GM23338 (cell line): ENCODE measurements around the gene PARD3. TPM values are rescaled to one million over a fixed set of nuclear protein-coding genes. Genes with fewer than 3 reads are reported as not detected.

ENCODE experiments used
- ATAC-seq: fragments of 200-7000 bp; cut with Tn5 transposase; 3 replicates; pipeline ENCODE4 v1.9.1; 2020
- DNase-seq: peaks from one replicate; pipeline ENCODE4 v3.0.0-alpha.2; 2015; ENCODE audit warnings: low spot score
- H2AFZ ChIP-seq: fragments of 200-600 bp; sonication (generic); 2 replicates; pipeline ENCODE4 v1.8.0; 2016; ENCODE audit warnings: antibody characterized with exemption, mild to moderate bottlenecking, moderate library complexity
- H3F3A ChIP-seq: fragments of 200-600 bp; sonication (generic); replicated peaks from 2 replicates; pipeline ENCODE4 v1.8.0; 2017; ENCODE audit warnings: antibody characterized with exemption, mixed run types, low read depth
- H3K27ac ChIP-seq: fragments of 200-600 bp; sonication (generic); 2 replicates; pipeline ENCODE4 v1.6.1; 2016; ENCODE audit warnings: low read depth
- H3K27me3 ChIP-seq: fragments of 200-600 bp; sonication (generic); 2 replicates; pipeline ENCODE4 v1.8.0; 2016; ENCODE audit warnings: mild to moderate bottlenecking, mixed run types, moderate library complexity; ENCODE audit not compliant: insufficient read depth
- H3K36me3 ChIP-seq: fragments of 200-600 bp; sonication (generic); 2 replicates; pipeline ENCODE4 v1.8.0; 2016; ENCODE audit warnings: mild to moderate bottlenecking; ENCODE audit not compliant: insufficient read depth
- H3K4me1 ChIP-seq: fragments of 200-600 bp; sonication (generic); 2 replicates; pipeline ENCODE4 v1.8.0; 2016; ENCODE audit warnings: mild to moderate bottlenecking, moderate library complexity; ENCODE audit not compliant: insufficient read depth
- H3K4me2 ChIP-seq: fragments of 200-600 bp; sonication (generic); 2 replicates; pipeline ENCODE4 v1.7.1; 2017; ENCODE audit warnings: mixed run types
- H3K4me3 ChIP-seq: fragments of 200-600 bp; sonication (generic); 2 replicates; pipeline ENCODE4 v1.6.1; 2016; ENCODE audit warnings: mixed run types
- H3K79me2 ChIP-seq: fragments of 200-600 bp; sonication (generic); replicated peaks from 2 replicates; pipeline ENCODE4 v1.8.0; 2017; ENCODE audit warnings: mild to moderate bottlenecking; ENCODE audit not compliant: insufficient read depth
- H3K9me2 ChIP-seq: fragments of 200-600 bp; sonication (generic); 2 replicates; pipeline ENCODE4 v1.8.0; 2017; ENCODE audit not compliant: insufficient read depth
- H4K20me1 ChIP-seq: fragments of 200-600 bp; sonication (generic); replicated peaks from 2 replicates; pipeline ENCODE4 v1.8.0; 2017; ENCODE audit warnings: mild to moderate bottlenecking; ENCODE audit not compliant: insufficient read depth
- H3K27ac Mint-ChIP-seq: 2 replicates; pipeline ENCODE4 v1.8.0; 2020; ENCODE audit warnings: inconsistent platforms, mild to moderate bottlenecking, moderate library complexity, mixed read lengths
- H3K27me3 Mint-ChIP-seq: 3 replicates; pipeline ENCODE4 v1.8.0; 2022; ENCODE audit warnings: low read depth, mild to moderate bottlenecking, moderate library complexity, mixed read lengths, inconsistent platforms; ENCODE audit not compliant: insufficient read depth, poor library complexity
- H3K36me3 Mint-ChIP-seq: 3 replicates; pipeline ENCODE4 v1.8.0; 2021; ENCODE audit warnings: low read depth, mild to moderate bottlenecking, inconsistent platforms, moderate library complexity, mixed read lengths
- H3K4me1 Mint-ChIP-seq: 3 replicates; pipeline ENCODE4 v1.8.0; 2020; ENCODE audit warnings: mild to moderate bottlenecking, inconsistent platforms, mixed read lengths
- H3K4me3 Mint-ChIP-seq: 3 replicates; pipeline ENCODE4 v1.8.0; 2021; ENCODE audit warnings: moderate library complexity, mild to moderate bottlenecking, inconsistent platforms, mixed read lengths
- H3K9me3 Mint-ChIP-seq: 3 replicates; pipeline ENCODE4 v1.8.0; 2020; ENCODE audit warnings: moderate library complexity, mild to moderate bottlenecking, inconsistent platforms, mixed read lengths
- CREB1 ChIP-seq: fragments of 250-450 bp; sonication (Bioruptor Pico); IDR thresholded peaks from 2 replicates; pipeline ENCODE4 v1.5.0; 2020; ENCODE audit warnings: low read depth, mild to moderate bottlenecking, moderate library complexity
- EZH2 ChIP-seq: fragments of 200-600 bp; sonication (generic); IDR thresholded peaks from one replicate; pipeline ENCODE4 v1.8.0; 2017; ENCODE audit warnings: antibody characterized with exemption, mild to moderate bottlenecking, low read depth; ENCODE audit not compliant: unreplicated experiment
- EZH2phosphoT487 ChIP-seq: fragments of 200-600 bp; sonication (generic); IDR thresholded peaks from one replicate; pipeline ENCODE4 v1.8.1; 2018; ENCODE audit warnings: antibody characterized with exemption; ENCODE audit not compliant: unreplicated experiment
- JUNB ChIP-seq: IDR thresholded peaks from one replicate; pipeline ENCODE4 v1.6.1; 2016; ENCODE audit warnings: antibody characterized with exemption; ENCODE audit not compliant: unreplicated experiment
- POLR2AphosphoS5 ChIP-seq: IDR thresholded peaks from 2 replicates; pipeline ENCODE4 v1.6.1; 2016; ENCODE audit warnings: antibody characterized with exemption, low read depth
- STAT1 ChIP-seq: IDR thresholded peaks from one replicate; pipeline ENCODE4 v1.6.1; 2016; ENCODE audit warnings: antibody characterized with exemption; ENCODE audit not compliant: unreplicated experiment
- ZNF331 ChIP-seq: fragments of 250-450 bp; sonication (Bioruptor Pico); IDR thresholded peaks from 2 replicates; pipeline ENCODE4 v1.5.0; 2020; ENCODE audit warnings: low read depth, mild to moderate bottlenecking, moderate library complexity
- polyA plus RNA-seq: library from polyadenylated mRNA; unstranded; fragments of >200 nt; fragmentation: Nextera tagmentation; extraction: Ambion mirVana; gene quantifications from 2 replicates; pipeline ENCODE4 v1.2.1, GENCODE V29; 2016
- total RNA-seq: library from RNA; depleted of rRNA; stranded (reverse); fragments of >200 nt; shearing (Covaris generic); gene quantifications from 2 replicates; pipeline ENCODE4 v1.2.3, GENCODE V29; 2014
- TF ChIP-seq, protein P1 (sequence below): IDR thresholded peaks from 2 replicates; pipeline ENCODE4 v1.6.1; 2016; ENCODE audit warnings: antibody characterized with exemption
- TF ChIP-seq, protein P2 (sequence below): fragments of 250-450 bp; sonication (Bioruptor Pico); IDR thresholded peaks from 2 replicates; pipeline ENCODE4 v1.5.0; 2020; ENCODE audit warnings: mild to moderate bottlenecking, moderate library complexity
- TF ChIP-seq, protein P3 (sequence below), 2 experiments: fragments of 200-600 bp in 1 of 2; sonication (generic) in 1 of 2; conservative IDR thresholded peaks; 2 replicates each; pipeline versions ENCODE4 v1.5.1 to v1.6.1; 2016 to 2017; ENCODE audit warnings: antibody characterized with exemption in 2 of 2, low read depth in 2 of 2, mild to moderate bottlenecking in 2 of 2, moderate library complexity in 1 of 2

The PARD3 gene
- total and polyA plus RNA-seq, 2 experiments from 2014 or later, result 30.2 to 51.4 TPM

DNA sequence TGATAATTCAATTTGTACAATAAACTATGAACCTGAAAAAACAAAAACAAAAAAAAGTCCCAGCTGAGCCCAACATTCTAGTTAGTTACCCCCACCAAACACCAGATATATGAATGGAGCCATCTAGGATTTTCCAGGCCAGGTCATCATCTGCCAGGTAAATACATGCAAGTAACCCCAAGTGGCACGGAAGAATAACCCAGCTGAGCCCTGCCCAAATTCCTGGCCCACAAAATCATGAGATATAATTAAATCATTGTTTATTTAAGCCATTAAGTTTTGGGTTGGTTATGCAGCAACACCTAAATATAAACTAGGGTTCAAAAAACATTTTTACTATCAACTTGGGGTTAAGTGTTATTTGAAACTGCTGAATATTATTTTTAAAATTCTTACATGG, 19.0 kb downstream of the PARD3 start:
- H3K4me3 ChIP-seq, result no peak overlapping the region
- no peaks in the 10 kb centered on the region for H3K9me2 ChIP-seq
- ATAC-seq (no peak), DNase-seq (no peak)
- peaks cover 48% of the 10 kb centered on the region for H3K4me1 Mint-ChIP-seq
- H3K4me2 ChIP-seq, result no peak overlapping the region
- H3K27me3 ChIP-seq, result no peaks in the 10 kb centered on the region
- no peak overlapping the region for H3K4me3 Mint-ChIP-seq
- TF ChIP-seq ZNF331 (CRISPR knock-in tag), result peak; percentile 85
- TF ChIP-seq, protein P1, sequence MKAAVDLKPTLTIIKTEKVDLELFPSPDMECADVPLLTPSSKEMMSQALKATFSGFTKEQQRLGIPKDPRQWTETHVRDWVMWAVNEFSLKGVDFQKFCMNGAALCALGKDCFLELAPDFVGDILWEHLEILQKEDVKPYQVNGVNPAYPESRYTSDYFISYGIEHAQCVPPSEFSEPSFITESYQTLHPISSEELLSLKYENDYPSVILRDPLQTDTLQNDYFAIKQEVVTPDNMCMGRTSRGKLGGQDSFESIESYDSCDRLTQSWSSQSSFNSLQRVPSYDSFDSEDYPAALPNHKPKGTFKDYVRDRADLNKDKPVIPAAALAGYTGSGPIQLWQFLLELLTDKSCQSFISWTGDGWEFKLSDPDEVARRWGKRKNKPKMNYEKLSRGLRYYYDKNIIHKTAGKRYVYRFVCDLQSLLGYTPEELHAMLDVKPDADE, result no peak
- peaks cover 9% of the 10 kb centered on the region; the same call in 2 of the 3 replicates for H3K36me3 Mint-ChIP-seq
- H3K9me3 Mint-ChIP-seq, result no peaks in the 10 kb centered on the region
- no peak overlapping the region for H3K27ac Mint-ChIP-seq
- H4K20me1 ChIP-seq, result peaks cover 36% of the 10 kb centered on the region
- no peak overlapping the region for H2AFZ ChIP-seq
- no peaks in the 10 kb centered on the region for H3K36me3 ChIP-seq
- H3K27ac ChIP-seq, result no peak overlapping the region
- H3F3A ChIP-seq, result no peaks in the 10 kb centered on the region
- peaks cover 38% of the 10 kb centered on the region for H3K4me1 ChIP-seq
- peaks cover 100% of the 10 kb centered on the region for H3K79me2 ChIP-seq
- H3K27me3 Mint-ChIP-seq, result peaks cover 5% of the 10 kb centered on the region

DNA sequence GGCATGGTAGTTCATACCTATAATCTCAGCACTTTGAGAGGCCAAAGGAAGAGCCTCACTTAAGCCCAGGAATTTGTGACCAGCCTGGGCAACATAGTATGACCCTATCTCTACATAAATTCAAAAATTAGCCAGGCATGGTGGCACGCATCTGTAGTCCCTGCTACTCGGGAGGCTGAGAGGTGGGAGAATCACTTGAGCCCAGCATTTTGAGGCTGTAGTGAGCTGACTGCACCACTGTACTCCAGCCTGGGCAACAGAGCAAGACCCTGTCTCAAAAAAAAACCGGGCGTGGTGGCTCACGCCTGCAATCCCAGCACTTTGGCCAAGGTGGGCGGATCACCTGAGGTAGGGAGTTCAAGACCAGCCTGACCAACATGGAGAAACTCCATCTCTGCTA, 19.8 kb downstream of the PARD3 start:
- Mint-ChIP-seq H3K9me3 (no peaks in the 10 kb centered on the region), H3K4me3 (no peak overlapping the region), H3K36me3 (peaks cover 9% of the 10 kb centered on the region; the same call in 2 of the 3 replicates), H3K4me1 (peaks cover 46% of the 10 kb centered on the region), H3K27ac (no peak overlapping the region), H3K27me3 (peaks cover 5% of the 10 kb centered on the region)
- Histone ChIP-seq H3F3A (no peaks in the 10 kb centered on the region), H3K9me2 (no peaks in the 10 kb centered on the region), H3K27me3 (no peaks in the 10 kb centered on the region), H3K36me3 (no peaks in the 10 kb centered on the region), H3K27ac (no peak overlapping the region), H3K79me2 (peaks cover 100% of the 10 kb centered on the region), H3K4me2 (no peak overlapping the region), H2AFZ (no peak overlapping the region), H4K20me1 (peaks cover 34% of the 10 kb centered on the region), H3K4me1 (peaks cover 34% of the 10 kb centered on the region), H3K4me3 (no peak overlapping the region)
- ATAC-seq (no peak), DNase-seq (no peak)
- no peak for TF ChIP-seq EZH2phosphoT487
- no peak for TF ChIP-seq JUNB
- TF ChIP-seq STAT1, result no peak
- TF ChIP-seq, protein P1, result no peak
- TF ChIP-seq, protein P2, sequence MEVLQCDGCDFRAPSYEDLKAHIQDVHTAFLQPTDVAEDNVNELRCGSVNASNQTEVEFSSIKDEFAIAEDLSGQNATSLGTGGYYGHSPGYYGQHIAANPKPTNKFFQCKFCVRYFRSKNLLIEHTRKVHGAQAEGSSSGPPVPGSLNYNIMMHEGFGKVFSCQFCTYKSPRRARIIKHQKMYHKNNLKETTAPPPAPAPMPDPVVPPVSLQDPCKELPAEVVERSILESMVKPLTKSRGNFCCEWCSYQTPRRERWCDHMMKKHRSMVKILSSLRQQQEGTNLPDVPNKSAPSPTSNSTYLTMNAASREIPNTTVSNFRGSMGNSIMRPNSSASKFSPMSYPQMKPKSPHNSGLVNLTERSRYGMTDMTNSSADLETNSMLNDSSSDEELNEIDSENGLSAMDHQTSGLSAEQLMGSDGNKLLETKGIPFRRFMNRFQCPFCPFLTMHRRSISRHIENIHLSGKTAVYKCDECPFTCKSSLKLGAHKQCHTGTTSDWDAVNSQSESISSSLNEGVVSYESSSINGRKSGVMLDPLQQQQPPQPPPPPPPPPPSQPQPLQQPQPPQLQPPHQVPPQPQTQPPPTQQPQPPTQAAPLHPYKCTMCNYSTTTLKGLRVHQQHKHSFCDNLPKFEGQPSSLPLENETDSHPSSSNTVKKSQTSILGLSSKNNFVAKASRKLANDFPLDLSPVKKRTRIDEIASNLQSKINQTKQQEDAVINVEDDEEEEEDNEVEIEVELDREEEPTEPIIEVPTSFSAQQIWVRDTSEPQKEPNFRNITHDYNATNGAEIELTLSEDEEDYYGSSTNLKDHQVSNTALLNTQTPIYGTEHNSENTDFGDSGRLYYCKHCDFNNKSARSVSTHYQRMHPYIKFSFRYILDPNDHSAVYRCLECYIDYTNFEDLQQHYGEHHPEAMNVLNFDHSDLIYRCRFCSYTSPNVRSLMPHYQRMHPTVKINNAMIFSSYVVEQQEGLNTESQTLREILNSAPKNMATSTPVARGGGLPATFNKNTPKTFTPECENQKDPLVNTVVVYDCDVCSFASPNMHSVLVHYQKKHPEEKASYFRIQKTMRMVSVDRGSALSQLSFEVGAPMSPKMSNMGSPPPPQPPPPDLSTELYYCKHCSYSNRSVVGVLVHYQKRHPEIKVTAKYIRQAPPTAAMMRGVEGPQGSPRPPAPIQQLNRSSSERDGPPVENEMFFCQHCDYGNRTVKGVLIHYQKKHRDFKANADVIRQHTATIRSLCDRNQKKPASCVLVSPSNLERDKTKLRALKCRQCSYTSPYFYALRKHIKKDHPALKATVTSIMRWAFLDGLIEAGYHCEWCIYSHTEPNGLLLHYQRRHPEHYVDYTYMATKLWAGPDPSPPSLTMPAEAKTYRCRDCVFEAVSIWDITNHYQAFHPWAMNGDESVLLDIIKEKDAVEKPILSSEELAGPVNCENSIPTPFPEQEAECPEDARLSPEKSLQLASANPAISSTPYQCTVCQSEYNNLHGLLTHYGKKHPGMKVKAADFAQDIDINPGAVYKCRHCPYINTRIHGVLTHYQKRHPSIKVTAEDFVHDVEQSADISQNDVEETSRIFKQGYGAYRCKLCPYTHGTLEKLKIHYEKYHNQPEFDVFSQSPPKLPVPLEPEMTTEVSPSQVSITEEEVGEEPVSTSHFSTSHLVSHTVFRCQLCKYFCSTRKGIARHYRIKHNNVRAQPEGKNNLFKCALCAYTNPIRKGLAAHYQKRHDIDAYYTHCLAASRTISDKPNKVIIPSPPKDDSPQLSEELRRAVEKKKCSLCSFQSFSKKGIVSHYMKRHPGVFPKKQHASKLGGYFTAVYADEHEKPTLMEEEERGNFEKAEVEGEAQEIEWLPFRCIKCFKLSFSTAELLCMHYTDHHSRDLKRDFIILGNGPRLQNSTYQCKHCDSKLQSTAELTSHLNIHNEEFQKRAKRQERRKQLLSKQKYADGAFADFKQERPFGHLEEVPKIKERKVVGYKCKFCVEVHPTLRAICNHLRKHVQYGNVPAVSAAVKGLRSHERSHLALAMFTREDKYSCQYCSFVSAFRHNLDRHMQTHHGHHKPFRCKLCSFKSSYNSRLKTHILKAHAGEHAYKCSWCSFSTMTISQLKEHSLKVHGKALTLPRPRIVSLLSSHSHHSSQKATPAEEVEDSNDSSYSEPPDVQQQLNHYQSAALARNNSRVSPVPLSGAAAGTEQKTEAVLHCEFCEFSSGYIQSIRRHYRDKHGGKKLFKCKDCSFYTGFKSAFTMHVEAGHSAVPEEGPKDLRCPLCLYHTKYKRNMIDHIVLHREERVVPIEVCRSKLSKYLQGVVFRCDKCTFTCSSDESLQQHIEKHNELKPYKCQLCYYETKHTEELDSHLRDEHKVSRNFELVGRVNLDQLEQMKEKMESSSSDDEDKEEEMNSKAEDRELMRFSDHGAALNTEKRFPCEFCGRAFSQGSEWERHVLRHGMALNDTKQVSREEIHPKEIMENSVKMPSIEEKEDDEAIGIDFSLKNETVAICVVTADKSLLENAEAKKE, result no peak
- TF ChIP-seq CREB1 (CRISPR knock-in tag), result no peak
- no peak for TF ChIP-seq POLR2AphosphoS5
- TF ChIP-seq, protein P3, sequence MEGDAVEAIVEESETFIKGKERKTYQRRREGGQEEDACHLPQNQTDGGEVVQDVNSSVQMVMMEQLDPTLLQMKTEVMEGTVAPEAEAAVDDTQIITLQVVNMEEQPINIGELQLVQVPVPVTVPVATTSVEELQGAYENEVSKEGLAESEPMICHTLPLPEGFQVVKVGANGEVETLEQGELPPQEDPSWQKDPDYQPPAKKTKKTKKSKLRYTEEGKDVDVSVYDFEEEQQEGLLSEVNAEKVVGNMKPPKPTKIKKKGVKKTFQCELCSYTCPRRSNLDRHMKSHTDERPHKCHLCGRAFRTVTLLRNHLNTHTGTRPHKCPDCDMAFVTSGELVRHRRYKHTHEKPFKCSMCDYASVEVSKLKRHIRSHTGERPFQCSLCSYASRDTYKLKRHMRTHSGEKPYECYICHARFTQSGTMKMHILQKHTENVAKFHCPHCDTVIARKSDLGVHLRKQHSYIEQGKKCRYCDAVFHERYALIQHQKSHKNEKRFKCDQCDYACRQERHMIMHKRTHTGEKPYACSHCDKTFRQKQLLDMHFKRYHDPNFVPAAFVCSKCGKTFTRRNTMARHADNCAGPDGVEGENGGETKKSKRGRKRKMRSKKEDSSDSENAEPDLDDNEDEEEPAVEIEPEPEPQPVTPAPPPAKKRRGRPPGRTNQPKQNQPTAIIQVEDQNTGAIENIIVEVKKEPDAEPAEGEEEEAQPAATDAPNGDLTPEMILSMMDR (conservative IDR thresholded peaks at IDR 0.05; ENCODE audit: low read depth in 2 of 2), result no peak
- TF ChIP-seq ZNF331 (CRISPR knock-in tag), result no peak
- no peak for TF ChIP-seq EZH2
